A549 treated with AZD2906 at 1 μM for 4 hours (cell line): ENCODE results near the gene APELA. TPM values are rescaled to one million over a fixed set of nuclear protein-coding genes. Genes with fewer than 3 reads are reported as not detected.

Source experiments
- total RNA-seq: library from RNA; stranded (reverse); fragments of 200-300 nt; extraction: Qiagen RNA extraction; gene quantifications from 5 replicates; pipeline ENCODE4 v1.2.3, GENCODE V29; 2022

Gene APELA
- total RNA-seq, result not detected in 5 replicates

GRCh38 chr4:164876700-164877324, at the start of gene APELA:
TSS of gene APELA (plus strand) at chr4:164877178. CDS start at chr4:164877332, 154 bp downstream.

Other genes starting within 250 kb of the APELA start
- 0.03 to 0.08 TPM (median 0.04 TPM) in 4 of 5 replicates, not detected in the other for gene SMIM31, start 123.0 kb upstream of the APELA start, total RNA-seq
- not detected in 5 replicates for gene TRIM61, start 100.5 kb downstream of the APELA start, total RNA-seq
- not detected in 5 replicates for gene TRIM60, start 154.8 kb downstream of the APELA start, total RNA-seq
- gene TRIM75, start 176.7 kb downstream of the APELA start, total RNA-seq, result not detected in 5 replicates
- gene TMEM192, start 235.7 kb downstream of the APELA start, total RNA-seq, result 7.2 to 8.5 TPM (median 8.0 TPM) in 5 replicates